AG04450 (cell line): Measurements from ENCODE around the gene TSEN34. TPM values are rescaled to one million over a fixed set of nuclear protein-coding genes. Genes with fewer than 3 reads are reported as not detected.
"Not testable (repeated sequence)": the region's sequence is repeated elsewhere in the genome, so short reads cannot be mapped to it uniquely, and the experiment has no call there.

Source experiments
- CTCF ChIA-PET: fragments of 300-600, 350-600 bp; formaldehyde crosslinking; extraction: SDS; loops from one replicate; lab custom pipeline; 2022; ENCODE audit warnings: antibody characterized with exemption, inconsistent platforms; lab: Charles Lee
- POLR2A ChIA-PET: fragments of 350-600 bp; formaldehyde crosslinking; extraction: SDS; loops from one replicate; lab custom pipeline; 2021; ENCODE audit warnings: antibody characterized with exemption, inconsistent platforms; lab: Yijun Ruan, JAX
- DNase-seq: peaks from one replicate; pipeline ENCODE4 v3.0.0-alpha.2; 2011; ENCODE audit warnings: low read depth, low spot score
- H3K27ac ChIP-seq: one replicate; pipeline ENCODE4 v1.5.1; 2012; ENCODE audit warnings: low read depth, low read length, control low read depth
- H3K27me3 ChIP-seq: one replicate; pipeline ENCODE4 v1.6.0; 2012; ENCODE audit warnings: low read length; ENCODE audit not compliant: control insufficient read depth, insufficient read depth
- H3K4me3 ChIP-seq: 2 replicates; pipeline ENCODE4 v1.5.1; 2011; ENCODE audit warnings: mild to moderate bottlenecking, low read depth, low read length, control low read depth
- H3K9me3 ChIP-seq: 2 replicates; pipeline ENCODE4 v1.5.1; 2012; ENCODE audit warnings: low read length; ENCODE audit not compliant: control insufficient read depth, insufficient read depth
- polyA plus RNA-seq: library from polyadenylated mRNA; depleted of rRNA; stranded (reverse); fragments of >200 nt; gene quantifications from 2 replicates; pipeline ENCODE4 v1.2.3, GENCODE V29; 2011
- TF ChIP-seq, protein P1 (sequence below): IDR thresholded peaks from 2 replicates; pipeline ENCODE4 v1.5.1; 2011; ENCODE audit warnings: low read depth, low read length, control low read depth, inconsistent platforms

TSEN34 gene
- polyA plus RNA-seq, 1 experiment = 32.4 TPM

DNA sequence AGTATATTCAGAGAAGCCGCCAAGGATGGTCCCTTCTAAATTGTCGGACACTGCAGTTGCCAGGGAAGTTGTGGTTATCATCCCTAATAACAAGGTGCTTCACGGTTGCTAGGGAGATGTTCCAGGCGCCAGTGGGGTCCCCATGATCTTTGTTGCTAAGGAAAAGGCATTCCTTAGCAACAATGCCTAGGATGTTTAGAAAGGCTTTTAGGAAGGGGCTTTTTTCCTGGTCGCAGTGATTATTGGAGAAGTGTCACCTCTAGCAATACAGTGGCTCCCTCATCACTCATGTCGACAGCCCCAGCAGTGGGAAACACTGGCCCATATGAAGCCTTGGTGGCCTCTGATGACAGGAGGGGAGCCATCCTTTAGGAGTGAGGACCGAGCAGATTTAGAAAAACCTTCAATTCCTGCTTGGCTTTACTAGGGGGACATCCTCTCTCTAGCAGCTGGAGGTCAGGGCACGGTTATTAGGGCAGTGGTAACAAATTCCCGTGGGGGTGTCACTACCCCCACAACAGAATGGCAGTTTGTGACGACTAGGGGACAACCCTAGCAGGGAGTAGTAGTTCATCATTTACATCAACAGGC, 11.8 kb upstream of the TSEN34 start:
- Histone ChIP-seq H3K27me3 (no peaks in the 10 kb centered on the region), H3K9me3 (no peaks in the 10 kb centered on the region), H3K27ac (no peak overlapping the region), H3K4me3 (no peak overlapping the region)
- CTCF ChIA-PET = interaction anchor here (0.6 to 1.3 kb wide), 3 partner anchors 9 to 48 kb away, joined by 3 to 4 read pairs (median 4); partner anchors contain the start of gene MBOAT7
- POLR2A ChIA-PET = interaction anchor here (0.8 to 0.9 kb wide), 2 partner anchors 12 to 22 kb away, joined by 3 to 4 read pairs; no protein-coding TSS in a partner anchor
- no peak for DNase-seq
- TF ChIP-seq, protein P1, sequence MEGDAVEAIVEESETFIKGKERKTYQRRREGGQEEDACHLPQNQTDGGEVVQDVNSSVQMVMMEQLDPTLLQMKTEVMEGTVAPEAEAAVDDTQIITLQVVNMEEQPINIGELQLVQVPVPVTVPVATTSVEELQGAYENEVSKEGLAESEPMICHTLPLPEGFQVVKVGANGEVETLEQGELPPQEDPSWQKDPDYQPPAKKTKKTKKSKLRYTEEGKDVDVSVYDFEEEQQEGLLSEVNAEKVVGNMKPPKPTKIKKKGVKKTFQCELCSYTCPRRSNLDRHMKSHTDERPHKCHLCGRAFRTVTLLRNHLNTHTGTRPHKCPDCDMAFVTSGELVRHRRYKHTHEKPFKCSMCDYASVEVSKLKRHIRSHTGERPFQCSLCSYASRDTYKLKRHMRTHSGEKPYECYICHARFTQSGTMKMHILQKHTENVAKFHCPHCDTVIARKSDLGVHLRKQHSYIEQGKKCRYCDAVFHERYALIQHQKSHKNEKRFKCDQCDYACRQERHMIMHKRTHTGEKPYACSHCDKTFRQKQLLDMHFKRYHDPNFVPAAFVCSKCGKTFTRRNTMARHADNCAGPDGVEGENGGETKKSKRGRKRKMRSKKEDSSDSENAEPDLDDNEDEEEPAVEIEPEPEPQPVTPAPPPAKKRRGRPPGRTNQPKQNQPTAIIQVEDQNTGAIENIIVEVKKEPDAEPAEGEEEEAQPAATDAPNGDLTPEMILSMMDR = no peak

DNA sequence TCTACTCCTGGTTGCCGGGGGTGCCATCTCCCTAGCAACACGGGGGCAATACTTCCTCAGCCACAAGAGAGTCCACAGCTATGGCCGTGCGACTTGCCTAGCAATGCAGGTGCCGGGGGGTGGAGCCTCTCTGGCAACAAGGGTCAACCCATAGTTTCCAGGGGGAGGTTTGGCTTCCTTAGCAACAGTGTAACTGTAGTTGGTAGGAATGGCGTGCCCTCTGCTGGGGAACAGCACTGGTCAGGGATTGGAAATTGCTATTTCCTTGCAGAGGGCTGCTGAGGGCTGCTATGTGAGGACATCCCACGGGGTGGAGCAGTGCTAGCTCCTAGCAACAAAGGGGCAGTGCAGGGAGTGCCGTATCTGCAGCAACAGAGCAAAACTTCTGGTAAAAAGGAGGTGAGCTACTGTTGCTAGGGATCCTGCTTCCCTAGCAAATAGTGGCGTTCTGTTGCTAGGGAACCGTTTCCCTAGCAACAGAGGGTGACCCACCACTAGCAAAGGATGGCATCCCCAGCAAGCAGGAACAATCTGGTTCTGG, 11.1 kb upstream of the TSEN34 start:
- Histone ChIP-seq H3K27me3 (no peaks in the 10 kb centered on the region), H3K9me3 (no peaks in the 10 kb centered on the region), H3K4me3 (no peak overlapping the region), H3K27ac (no peak overlapping the region)
- TF ChIP-seq, protein P1 = peak; percentile 42
- CTCF ChIA-PET = interaction anchor here (0.6 to 1.8 kb wide), 4 partner anchors 9 to 48 kb away, joined by 3 to 6 read pairs (median 4); partner anchors contain the start of gene MBOAT7
- POLR2A ChIA-PET = interaction anchor here (0.8 to 0.9 kb wide), 2 partner anchors 12 to 21 kb away, joined by 3 to 4 read pairs; no protein-coding TSS in a partner anchor
- DNase-seq = no peak

DNA sequence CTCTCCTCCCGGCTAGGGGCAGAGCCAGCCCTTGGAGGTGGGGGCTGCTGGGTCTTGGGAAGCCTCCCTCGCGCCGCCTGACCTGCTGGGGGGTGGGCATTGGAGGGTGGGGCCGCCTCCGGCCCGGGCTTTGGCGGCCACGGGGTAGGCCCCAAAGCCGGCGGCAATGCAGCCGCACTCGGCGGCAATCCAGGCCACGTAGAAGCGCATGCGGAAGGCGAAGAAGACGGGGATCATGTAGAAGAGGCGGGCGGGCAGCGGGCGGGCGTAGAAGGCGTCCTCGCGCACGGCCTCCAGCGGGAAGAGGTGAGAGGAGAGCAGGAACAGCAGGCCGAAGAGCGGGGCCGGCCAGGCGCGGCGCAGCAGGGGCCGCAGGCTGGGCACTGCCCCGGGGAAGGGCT, 10.4 kb upstream of the TSEN34 start:
- ChIA-PET POLR2A (no interaction called here), CTCF (interaction anchor here (1.1 to 1.8 kb wide), 2 partner anchors 11 to 12 kb away, joined by 4 to 6 read pairs; no protein-coding TSS in a partner anchor)
- Histone ChIP-seq H3K4me3 (no peak overlapping the region), H3K9me3 (no peaks in the 10 kb centered on the region), H3K27me3 (no peaks in the 10 kb centered on the region), H3K27ac (no peak overlapping the region)
- no peak for DNase-seq
- TF ChIP-seq, protein P1 = no peak

DNA sequence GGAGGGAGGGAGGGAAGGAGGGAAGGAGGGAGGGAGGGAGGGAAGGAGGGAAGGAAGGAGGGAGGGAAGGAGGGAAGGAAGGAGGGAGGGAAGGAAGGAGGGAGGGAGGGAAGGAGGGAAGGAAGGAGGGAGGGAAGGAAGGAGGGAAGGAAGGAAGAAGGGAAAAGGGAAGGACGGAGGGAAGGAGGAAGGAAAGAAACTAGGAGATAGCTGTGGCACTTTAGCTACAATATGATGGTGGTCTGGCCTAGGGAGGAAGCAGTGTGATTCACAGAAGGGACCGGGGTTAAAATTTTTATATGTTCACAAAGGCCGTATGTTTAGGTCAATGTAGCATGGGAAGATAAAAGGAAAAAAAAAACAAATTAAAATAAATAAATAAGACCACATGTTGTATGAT, 9.2 kb upstream of the TSEN34 start:
- CTCF ChIA-PET = interaction anchor here (1.8 kb wide), 1 partner anchor 13 kb away, joined by 6 read pairs; no protein-coding TSS in a partner anchor
- H3K4me3 ChIP-seq, POLR2A ChIA-PET, H3K9me3 ChIP-seq, H3K27ac ChIP-seq, H3K27me3 ChIP-seq, DNase-seq: not testable (repeated sequence)

DNA sequence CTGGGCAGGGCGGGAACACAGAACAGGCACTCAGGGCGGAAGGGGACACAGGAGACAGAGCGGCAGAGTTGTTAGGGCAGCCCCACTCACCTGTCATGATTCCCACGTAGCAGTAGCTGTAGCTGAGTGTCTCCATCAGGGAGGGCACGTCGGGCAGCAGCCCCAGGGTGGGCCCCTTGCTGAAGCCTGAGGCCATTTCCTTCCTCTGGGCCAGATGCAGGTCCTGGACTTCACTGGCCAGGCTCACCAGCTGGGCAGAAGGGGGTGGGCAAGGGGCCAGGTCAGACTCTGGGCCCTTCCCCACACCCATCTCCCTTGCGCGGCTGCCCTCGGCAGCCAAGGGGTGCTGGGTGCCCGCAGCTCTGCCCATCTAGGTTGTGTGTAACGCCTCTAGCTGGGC, 7.7 kb upstream of the TSEN34 start:
- no peaks in the 10 kb centered on the region for H3K9me3 ChIP-seq
- CTCF ChIA-PET = no interaction called here
- no peak overlapping the region for H3K4me3 ChIP-seq
- TF ChIP-seq, protein P1 = no peak
- DNase-seq = no peak
- POLR2A ChIA-PET = no interaction called here
- H3K27me3 ChIP-seq = no peaks in the 10 kb centered on the region
- H3K27ac ChIP-seq = peak overlapping the region; percentile 11
